ENCODE data around the gene RIMBP2.

GRCh38 chr12:130563323-130563722 is 152.8 kb downstream of the RIMBP2 start:
- TF ChIP-seq CTCF (conservative IDR thresholded peaks at IDR 0.05; ENCODE audit: low read depth in 2 of 2) (no peak), EZH2 (IDR thresholded peaks at IDR 0.05; ENCODE audit: low read depth, unreplicated experiment) (no peak), POLR2AphosphoS5 (IDR thresholded peaks at IDR 0.05; ENCODE audit: low read depth) (no peak), ZNF462 (CRISPR knock-in tag; IDR thresholded peaks at IDR 0.05) (no peak), EZH2phosphoT487 (IDR thresholded peaks at IDR 0.05; ENCODE audit: unreplicated experiment) (no peak), CREB1 (CRISPR knock-in tag; IDR thresholded peaks at IDR 0.05; ENCODE audit: low read depth) (no peak)
- TF ChIP-seq, protein P1, sequence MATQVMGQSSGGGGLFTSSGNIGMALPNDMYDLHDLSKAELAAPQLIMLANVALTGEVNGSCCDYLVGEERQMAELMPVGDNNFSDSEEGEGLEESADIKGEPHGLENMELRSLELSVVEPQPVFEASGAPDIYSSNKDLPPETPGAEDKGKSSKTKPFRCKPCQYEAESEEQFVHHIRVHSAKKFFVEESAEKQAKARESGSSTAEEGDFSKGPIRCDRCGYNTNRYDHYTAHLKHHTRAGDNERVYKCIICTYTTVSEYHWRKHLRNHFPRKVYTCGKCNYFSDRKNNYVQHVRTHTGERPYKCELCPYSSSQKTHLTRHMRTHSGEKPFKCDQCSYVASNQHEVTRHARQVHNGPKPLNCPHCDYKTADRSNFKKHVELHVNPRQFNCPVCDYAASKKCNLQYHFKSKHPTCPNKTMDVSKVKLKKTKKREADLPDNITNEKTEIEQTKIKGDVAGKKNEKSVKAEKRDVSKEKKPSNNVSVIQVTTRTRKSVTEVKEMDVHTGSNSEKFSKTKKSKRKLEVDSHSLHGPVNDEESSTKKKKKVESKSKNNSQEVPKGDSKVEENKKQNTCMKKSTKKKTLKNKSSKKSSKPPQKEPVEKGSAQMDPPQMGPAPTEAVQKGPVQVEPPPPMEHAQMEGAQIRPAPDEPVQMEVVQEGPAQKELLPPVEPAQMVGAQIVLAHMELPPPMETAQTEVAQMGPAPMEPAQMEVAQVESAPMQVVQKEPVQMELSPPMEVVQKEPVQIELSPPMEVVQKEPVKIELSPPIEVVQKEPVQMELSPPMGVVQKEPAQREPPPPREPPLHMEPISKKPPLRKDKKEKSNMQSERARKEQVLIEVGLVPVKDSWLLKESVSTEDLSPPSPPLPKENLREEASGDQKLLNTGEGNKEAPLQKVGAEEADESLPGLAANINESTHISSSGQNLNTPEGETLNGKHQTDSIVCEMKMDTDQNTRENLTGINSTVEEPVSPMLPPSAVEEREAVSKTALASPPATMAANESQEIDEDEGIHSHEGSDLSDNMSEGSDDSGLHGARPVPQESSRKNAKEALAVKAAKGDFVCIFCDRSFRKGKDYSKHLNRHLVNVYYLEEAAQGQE (IDR thresholded peaks at IDR 0.05; ENCODE audit: unreplicated experiment): no peak
